Activated CD4-positive, alpha-beta T cell treated with anti-CD3 and anti-CD28 coated beads, Interleukin-10, Interleukin-2, amounts not matched to agents 100 ng/mL and 50 ng/mL, durations not matched to agents 16 hours and 8 hours (primary cell): ENCODE data around the gene CACNB2.
"Not testable (repeated sequence)": the region's sequence is repeated elsewhere in the genome, so short reads cannot be mapped to it uniquely, and the experiment has no call there.

Experiments
- DNase-seq: peaks from one replicate; pipeline ENCODE4 v3.0.0-alpha.2; 2020

CACNB2 gene

GRCh38 chr10:18540195-18540594, 400.0 kb downstream of the CACNB2 start:
- no peak for DNase-seq

GRCh38 chr10:18542832-18543231, 402.6 kb downstream of the CACNB2 start:
- DNase-seq = no peak

GRCh38 chr10:18545621-18546305, 405.5 kb downstream of the CACNB2 start:
- no peak for DNase-seq

GRCh38 chr10:18549105-18549504, 408.9 kb downstream of the CACNB2 start:
- DNase-seq = no peak

- DNase-seq = no peak
These were observed 411.2 kb downstream of the CACNB2 start for GRCh38 chr10:18551473-18551872.

GRCh38 chr10:18554479-18554878, 414.3 kb downstream of the CACNB2 start:
- no peak for DNase-seq

GRCh38 chr10:18556522-18557147, 416.4 kb downstream of the CACNB2 start:
- DNase-seq = no peak

- DNase-seq = no peak
These were observed 417.7 kb downstream of the CACNB2 start for GRCh38 chr10:18557960-18558359.

GRCh38 chr10:18561861-18562551, 421.8 kb downstream of the CACNB2 start:
- DNase-seq = no peak

GRCh38 chr10:18563003-18563726, 422.9 kb downstream of the CACNB2 start:
- no peak for DNase-seq

- DNase-seq = no peak
These were observed 424.8 kb downstream of the CACNB2 start for GRCh38 chr10:18565006-18565405.

GRCh38 chr10:18566177-18566576, 426.0 kb downstream of the CACNB2 start:
- no peak for DNase-seq

GRCh38 chr10:18567343-18567856, 427.2 kb downstream of the CACNB2 start:
- DNase-seq = no peak

GRCh38 chr10:18570386-18570785, 430.2 kb downstream of the CACNB2 start:
- DNase-seq = not testable (repeated sequence)

GRCh38 chr10:18571076-18571475, 430.9 kb downstream of the CACNB2 start:
- DNase-seq = no peak

- DNase-seq = no peak
These were observed 431.6 kb downstream of the CACNB2 start for GRCh38 chr10:18571780-18572179.

- no peak for DNase-seq
These were observed 432.8 kb downstream of the CACNB2 start for GRCh38 chr10:18572959-18573561.

GRCh38 chr10:18576586-18576985, 436.4 kb downstream of the CACNB2 start:
- DNase-seq = no peak

- DNase-seq = peak; percentile 32
These were observed 437.8 kb downstream of the CACNB2 start for GRCh38 chr10:18577823-18578685.

GRCh38 chr10:18582803-18583202, 442.6 kb downstream of the CACNB2 start:
- peak; percentile 42 for DNase-seq

GRCh38 chr10:18583575-18584270, 443.5 kb downstream of the CACNB2 start:
- no peak for DNase-seq
